Ovary (tissue), 9 donors: Measurements from ENCODE around the gene HNRNPL. TPM values are rescaled to one million over a fixed set of nuclear protein-coding genes. Genes with fewer than 3 reads are reported as not detected.
A peak's percentile ranks its signal among the peaks of the same experiment; 100 is the strongest.

Experiments
- DNase-seq, 5 donors: peaks; one replicate each; pipeline ENCODE4 v3.0.0-alpha.2; 2019 to 2020
- H3K27ac ChIP-seq, 2 donors: fragments of 200-600 bp; one replicate each; pipeline versions ENCODE4 v1.5.1 to v1.8.0; 2019 to 2022
- H3K27me3 ChIP-seq: fragments of 200-600 bp; one replicate; pipeline ENCODE4 v1.8.0; 2022
- H3K36me3 ChIP-seq: fragments of 200-600 bp; sonication (generic); one replicate; pipeline ENCODE4 v1.5.1; 2019
- H3K4me1 ChIP-seq: one replicate; pipeline ENCODE4 v1.8.1; 2013; ENCODE audit warnings: mild to moderate bottlenecking, moderate library complexity; ENCODE audit not compliant: insufficient read depth
- H3K4me3 ChIP-seq: fragments of 200-600 bp; sonication (generic); one replicate; pipeline ENCODE4 v1.5.1; 2017
- H3K9me3 ChIP-seq, 2 donors: fragments of 200-600 bp in 1 of 2; sonication (generic) in 1 of 2; one replicate each; pipeline versions ENCODE4 v1.5.1 to v1.8.1; 2013 to 2019; ENCODE audit warnings: mild to moderate bottlenecking in 1 of 2, moderate library complexity in 1 of 2
- CTCF ChIP-seq, 3 donors: fragments of 450-650 bp in 2 of 3; fragments of 200-600 bp in 1 of 3; IDR thresholded peaks; one replicate each; pipeline versions ENCODE4 v1.5.1 to v1.8.0; 2016 to 2022; ENCODE audit warnings: antibody characterized with exemption in 3 of 3, mild to moderate bottlenecking in 1 of 3
- EP300 ChIP-seq: sonication (generic); formaldehyde crosslinking; IDR thresholded peaks from one replicate; pipeline ENCODE4 v1.6.1; 2017; ENCODE audit warnings: antibody characterized with exemption
- POLR2A ChIP-seq: fragments of 450-650 bp; IDR thresholded peaks from one replicate; pipeline ENCODE4 v1.6.1; 2017; ENCODE audit warnings: antibody characterized with exemption, mild to moderate bottlenecking, moderate library complexity
- WGBS, 3 donors: extraction: QIAGEN DNeasy Blood & Tissue Kit in 1 of 3; methylation state at CpG; one replicate each; pipeline versions ENCODE4 v1.1.5 to v1.1.7; 2013 to 2017; 5-methylcytosine and 5-hydroxymethylcytosine counted together
- intact Hi-C, 4 donors: fragments of 100-400 bp; cut with DNase I; formaldehyde crosslinking; loops; one replicate each; pipeline versions ENCODE4 v1.11.0 to v1.15.1; 2022 to 2023
- polyA plus RNA-seq, 2 donors: library from polyadenylated mRNA; stranded (reverse); fragments of 200-250 nt in 1 of 2; fragments of 350-450 nt in 1 of 2; fragmentation: Illumina TruSeq in 1 of 2; extraction: RNeasy Lipid Tissue Mini Kit (QIAGEN cat#74804) in 1 of 2; gene quantifications; one replicate each; pipeline ENCODE4 v1.2.3, GENCODE V29; 2013 to 2014
- total RNA-seq, 7 donors: library from RNA; depleted of rRNA in 2 of 7; stranded (reverse); fragments of >200 nt in 2 of 7; fragmentation: NEBNext Ultra II Directional in 3 of 7; extraction: Animal tissue kit (Norgen Biotek cat#: 25700) in 3 of 7; gene quantifications; one replicate each; pipeline versions ENCODE4 v1.1.0 to v1.2.4, GENCODE V29; 2016 to 2023
- donor health status: DM: no; HTN: no; CAD: no; lungs with moderate emphysema.
- donor health status: DM: no; HTN: no; CAD: no.
- donor health status: Bipolar disorder and iron deficiency.
- donor health status: DM: yes; HTN: yes; CAD: no.
- donor health status: DM: no; HTN: no; CAD: no.
- donor health status: DM: yes; HTN: yes; CAD: no.

Gene HNRNPL
- total and polyA plus RNA-seq, 9 donors: 110 to 284 (median 230) TPM

GRCh38 chr19:38837656-38838121 is 12.1 kb downstream of the HNRNPL start:
- Histone ChIP-seq H3K27me3 (no peaks in the 10 kb centered on the region), H3K27ac (no peak overlapping the region), H3K4me3 (no peak overlapping the region), H3K9me3 (no peaks in the 10 kb centered on the region), H3K36me3 (no peaks in the 10 kb centered on the region), H3K4me1 (no peaks in the 10 kb centered on the region)
- intact Hi-C loops: loop anchor here in 1 of 4 donors (10.0 kb wide), 1 partner anchor 193 kb away; the partner anchor contains the start of gene ACTN4
- TF ChIP-seq EP300: no peak
- no peak for TF ChIP-seq CTCF (IDR thresholded peaks at IDR 0.05)
- no peak for TF ChIP-seq POLR2A
- 66 to 82% (median 80%) methylated on average over 7 of the region's 7 CpGs for WGBS, 3 donors
- no peak for DNase-seq

GRCh38 chr19:38836983-38837626 is 12.7 kb downstream of the HNRNPL start:
- no peak for TF ChIP-seq EP300
- no peak for TF ChIP-seq POLR2A
- no peak for TF ChIP-seq CTCF (IDR thresholded peaks at IDR 0.05)
- intact Hi-C loops: loop anchor here in 1 of 4 donors (10.0 kb wide), 1 partner anchor 192 kb away; the partner anchor contains the start of gene ACTN4
- 70 to 83% (median 81%) methylated on average over 6 of the region's 6 CpGs for WGBS, 3 donors
- DNase-seq: peak in 1 of 5 donors; percentile 32
- no peaks in the 10 kb centered on the region for H3K27me3 ChIP-seq
- H3K4me3 ChIP-seq: no peak overlapping the region
- no peaks in the 10 kb centered on the region for H3K36me3 ChIP-seq
- H3K4me1 ChIP-seq: peaks cover 4% of the 10 kb centered on the region
- H3K9me3 ChIP-seq: no peaks in the 10 kb centered on the region
- no peak overlapping the region for H3K27ac ChIP-seq

- Histone ChIP-seq H3K27ac (no peak overlapping the region), H3K27me3 (no peaks in the 10 kb centered on the region), H3K4me3 (no peak overlapping the region), H3K4me1 (peaks cover 4% of the 10 kb centered on the region), H3K36me3 (no peaks in the 10 kb centered on the region), H3K9me3 (no peaks in the 10 kb centered on the region)
- no peak for TF ChIP-seq CTCF (IDR thresholded peaks at IDR 0.05)
- no peak for TF ChIP-seq POLR2A
- no peak for TF ChIP-seq EP300
- no peak for DNase-seq
- intact Hi-C loops: loop anchor here in 1 of 4 donors (10.0 kb wide), 1 partner anchor 192 kb away; the partner anchor contains the start of gene ACTN4
- 50 to 62% (median 59%) methylated on average over 8 of the region's 8 CpGs for WGBS, 3 donors
Measured at GRCh38 chr19:38836159-38836982, 13.4 kb downstream of the HNRNPL start.

GRCh38 chr19:38834590-38834989 is 15.2 kb downstream of the HNRNPL start:
- intact Hi-C loops: loop anchor here in 1 of 4 donors (10.0 kb wide), 1 partner anchor 190 kb away; the partner anchor contains the start of gene ACTN4
- H3K36me3 ChIP-seq: no peaks in the 10 kb centered on the region

More at GRCh38 chr19:38834590-38834989, 15.2 kb downstream of the HNRNPL start:
- Histone ChIP-seq H3K9me3 (no peaks in the 10 kb centered on the region), H3K4me1 (peaks cover 7% of the 10 kb centered on the region), H3K27ac (no peak overlapping the region), H3K27me3 (no peaks in the 10 kb centered on the region), H3K4me3 (no peak overlapping the region)
- no peak for TF ChIP-seq EP300
- no peak for TF ChIP-seq POLR2A
- no peak for TF ChIP-seq CTCF (IDR thresholded peaks at IDR 0.05)
- 92 to 94% (median 94%) methylated on average over 6 of the region's 6 CpGs for WGBS, 3 donors
- peak in 1 of 5 donors; percentile 8 for DNase-seq
